Endothelial cell (in vitro differentiated cells): ENCODE results near the gene POC1A. TPM values are rescaled to one million over a fixed set of nuclear protein-coding genes. Genes with fewer than 3 reads are reported as not detected.
A peak's percentile ranks its signal among the peaks of the same experiment; 100 is the strongest.

Experiments used
- DNase-seq: peaks from one replicate; pipeline ENCODE4 v3.0.0; 2021; ENCODE audit warnings: low spot score
- H3K27ac Mint-ChIP-seq: one replicate; pipeline ENCODE4 v1.8.0; 2021; ENCODE audit warnings: mixed read lengths, inconsistent platforms; ENCODE audit not compliant: unreplicated experiment
- H3K27me3 Mint-ChIP-seq: one replicate; pipeline ENCODE4 v1.8.0; 2021; ENCODE audit warnings: mild to moderate bottlenecking, moderate library complexity, mixed read lengths, inconsistent platforms; ENCODE audit not compliant: unreplicated experiment
- H3K36me3 Mint-ChIP-seq: one replicate; pipeline ENCODE4 v1.8.0; 2021; ENCODE audit warnings: mild to moderate bottlenecking, low read depth, mixed read lengths, inconsistent platforms; ENCODE audit not compliant: unreplicated experiment
- H3K4me1 Mint-ChIP-seq: one replicate; pipeline ENCODE4 v1.8.0; 2021; ENCODE audit warnings: mild to moderate bottlenecking, mixed read lengths, inconsistent platforms; ENCODE audit not compliant: unreplicated experiment
- H3K4me3 Mint-ChIP-seq: one replicate; pipeline ENCODE4 v1.8.0; 2021; ENCODE audit warnings: mild to moderate bottlenecking, mixed read lengths, inconsistent platforms; ENCODE audit not compliant: unreplicated experiment
- H3K9me3 Mint-ChIP-seq: one replicate; pipeline ENCODE4 v1.8.0; 2021; ENCODE audit warnings: mixed read lengths, inconsistent platforms; ENCODE audit not compliant: unreplicated experiment
- CTCF ChIP-seq: fragments of 200-600 bp; sonication (generic); IDR thresholded peaks from one replicate; pipeline ENCODE4 v1.5.0; 2021; ENCODE audit warnings: antibody characterized with exemption; ENCODE audit not compliant: unreplicated experiment
- total RNA-seq: library from RNA; stranded (reverse); fragmentation: NEBNext Ultra II Directional; extraction: Animal tissue kit (Norgen Biotek cat#: 25700); gene quantifications from one replicate; pipeline ENCODE4 v1.2.1, GENCODE V29; 2021; ENCODE audit not compliant: unreplicated experiment

POC1A gene
- total RNA-seq, 1 donor from 2014 or later = 7.5 TPM

- Mint-ChIP-seq H3K36me3 (peaks cover 9% of the 10 kb centered on the region), H3K27ac (no peak overlapping the region), H3K4me3 (peak overlapping the region; percentile 31), H3K27me3 (peaks cover 7% of the 10 kb centered on the region), H3K9me3 (no peaks in the 10 kb centered on the region), H3K4me1 (peaks cover 42% of the 10 kb centered on the region)
- TF ChIP-seq CTCF = no peak
- DNase-seq = no peak
These were observed 103.7 kb downstream of the POC1A start for GRCh38 chr3:52050571-52050970.

GRCh38 chr3:52049503-52049902 is 104.7 kb downstream of the POC1A start:
- no peak for TF ChIP-seq CTCF
- Mint-ChIP-seq H3K27ac (no peak overlapping the region), H3K9me3 (no peaks in the 10 kb centered on the region), H3K27me3 (peaks cover 7% of the 10 kb centered on the region), H3K4me3 (no peak overlapping the region), H3K4me1 (peaks cover 45% of the 10 kb centered on the region), H3K36me3 (peaks cover 9% of the 10 kb centered on the region)
- DNase-seq = no peak

- Mint-ChIP-seq H3K9me3 (no peaks in the 10 kb centered on the region), H3K4me1 (peaks cover 30% of the 10 kb centered on the region), H3K27me3 (peaks cover 7% of the 10 kb centered on the region), H3K27ac (no peak overlapping the region), H3K4me3 (no peak overlapping the region), H3K36me3 (peaks cover 4% of the 10 kb centered on the region)
- no peak for DNase-seq
- no peak for TF ChIP-seq CTCF
These were observed 106.8 kb downstream of the POC1A start for GRCh38 chr3:52047295-52047960.

DNA sequence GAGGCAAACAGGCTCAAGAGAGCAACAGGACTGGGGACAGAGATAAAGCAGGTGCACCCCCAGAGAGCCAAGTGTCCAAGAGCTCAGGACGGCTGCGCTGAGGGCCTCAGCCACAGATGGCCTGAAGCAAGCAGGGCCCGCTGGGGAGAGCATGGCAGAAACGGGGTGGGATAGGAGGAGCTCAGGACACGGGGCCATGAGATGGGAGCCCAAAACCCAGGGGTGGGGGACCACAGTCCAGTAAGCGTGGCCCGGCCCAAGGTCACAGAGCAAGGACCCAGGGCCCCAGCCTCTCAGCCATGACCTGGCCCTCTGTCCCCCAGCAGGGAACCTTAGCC is 107.4 kb downstream of the POC1A start:
- no peak overlapping the region for H3K27ac Mint-ChIP-seq
- peaks cover 6% of the 10 kb centered on the region for H3K27me3 Mint-ChIP-seq
- H3K4me3 Mint-ChIP-seq = peak overlapping the region; percentile 35

More for the DNA sequence above, 107.4 kb downstream of the POC1A start:
- TF ChIP-seq CTCF = no peak
- Mint-ChIP-seq H3K36me3 (peaks cover 8% of the 10 kb centered on the region), H3K4me1 (peaks cover 28% of the 10 kb centered on the region), H3K9me3 (no peaks in the 10 kb centered on the region)
- DNase-seq = no peak
